Measurements from ENCODE around the gene NDN. TPM values are rescaled to one million over a fixed set of nuclear protein-coding genes. Genes with fewer than 3 reads are reported as not detected.
A peak's percentile ranks its signal among the peaks of the same experiment; 100 is the strongest.

NDN gene
- total RNA-seq, 2 donors from 2014 or later = 40.7 to 55.3 TPM

- intact Hi-C loops (cut with DNase I) = no loop called here
- no peak for DNase-seq (ENCODE audit: low spot score)
Measured at GRCh38 chr15:23645371-23646164, 41.5 kb downstream of the NDN start.

DNA sequence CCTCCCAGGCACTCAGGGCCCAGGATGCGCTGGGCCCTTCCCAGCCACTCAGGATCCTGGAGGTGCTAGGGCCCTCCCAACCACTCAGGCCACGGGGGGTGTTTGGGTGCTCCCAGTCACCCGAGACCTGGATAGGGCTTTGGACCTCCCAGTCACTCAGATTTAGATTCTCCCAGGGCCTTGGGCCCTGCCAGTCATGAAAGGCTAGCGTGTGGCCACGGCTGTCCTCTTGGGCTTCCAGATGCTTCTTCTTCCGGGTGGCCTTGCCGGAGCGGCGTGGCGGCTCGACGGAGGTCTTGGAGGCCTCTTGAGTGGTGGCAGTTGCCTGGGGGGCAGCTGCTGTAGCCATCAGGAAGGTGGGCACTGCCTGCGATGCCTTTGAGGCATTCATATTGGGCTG lies 42.3 kb downstream of the NDN start:
- no peak for DNase-seq (ENCODE audit: low spot score)
- intact Hi-C loops (cut with DNase I) = no loop called here

DNA sequence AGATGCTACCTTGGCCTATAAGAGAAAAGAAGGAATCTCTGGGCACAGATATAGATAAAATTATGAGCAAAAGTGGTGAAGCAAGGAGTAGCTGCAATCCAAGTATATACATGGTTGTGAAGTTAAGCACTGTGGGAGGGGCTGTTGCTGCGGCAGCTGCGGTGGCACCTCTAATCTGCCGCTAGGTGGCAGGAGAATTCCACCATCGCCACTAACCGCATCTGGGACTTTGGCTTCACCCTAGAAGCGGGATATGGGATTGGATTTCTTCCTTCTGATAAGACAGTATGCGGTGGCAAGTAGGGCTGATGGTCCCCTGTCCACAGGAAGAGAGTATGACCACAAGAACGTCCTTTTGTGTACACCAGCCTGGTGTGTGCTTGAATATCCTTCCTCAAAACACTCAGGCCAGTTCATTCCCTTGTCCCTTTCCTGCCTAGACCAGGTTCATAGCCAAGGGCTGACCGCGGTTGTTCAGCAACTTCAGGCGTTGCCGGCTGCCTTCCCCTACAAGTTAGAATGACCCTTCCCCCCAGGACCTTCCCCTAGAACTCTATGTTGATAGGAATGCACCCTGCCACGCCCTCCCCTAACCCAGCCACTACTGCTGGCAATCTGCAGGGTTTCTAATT lies 44.6 kb downstream of the NDN start:
- peak; percentile 79 for DNase-seq (ENCODE audit: low spot score)
- intact Hi-C loops (cut with DNase I) = no loop called here

Other genes starting within 250 kb of the NDN start
- gene GOLGA6L2, start 240.1 kb downstream of the NDN start, total RNA-seq = not detected
- not detected for gene MKRN3, start 121.6 kb downstream of the NDN start, total RNA-seq
- under 1 TPM; 0.05 to 0.32 TPM for gene MAGEL2, start 39.4 kb downstream of the NDN start, total RNA-seq

Data from posterior vena cava (tissue), 2 donors.